Smooth muscle cell of the brain vasculature (primary cell): ENCODE measurements around the gene RYR2.

ENCODE experiments used
- DNase-seq: peaks from one replicate; pipeline ENCODE4 v3.0.0-alpha.2; 2012; ENCODE audit warnings: low read depth, low spot score

RYR2 gene

DNA sequence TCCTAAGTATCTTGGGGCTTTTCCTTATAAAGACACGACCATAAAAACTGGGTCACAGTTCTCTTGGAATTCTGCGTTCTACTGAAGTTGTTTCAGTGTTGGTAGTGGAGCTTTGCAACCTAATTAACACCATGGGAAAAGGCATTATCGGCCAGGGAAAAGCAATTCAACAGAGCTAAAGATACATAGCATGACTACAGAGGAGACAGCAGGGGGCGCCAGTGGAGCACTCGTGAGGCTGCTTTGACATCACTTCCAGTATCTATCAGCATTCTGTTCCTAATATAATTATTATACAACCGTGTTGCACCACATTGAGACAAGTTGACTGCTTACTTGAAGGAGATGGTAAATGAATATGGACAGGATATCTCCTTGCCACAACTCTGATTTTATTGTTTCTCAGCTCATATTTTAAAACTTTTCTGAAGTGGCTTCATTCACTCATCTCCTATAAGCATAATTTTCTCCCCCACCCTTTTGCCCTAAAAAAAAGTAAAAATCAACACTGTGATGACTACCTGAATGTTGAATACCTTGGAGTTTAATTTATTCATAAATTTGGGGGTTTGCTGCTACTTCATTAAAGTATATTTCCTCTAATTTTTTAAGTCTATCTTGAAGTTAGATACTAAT, 809.3 kb downstream of the RYR2 start:
- DNase-seq: no peak

DNA sequence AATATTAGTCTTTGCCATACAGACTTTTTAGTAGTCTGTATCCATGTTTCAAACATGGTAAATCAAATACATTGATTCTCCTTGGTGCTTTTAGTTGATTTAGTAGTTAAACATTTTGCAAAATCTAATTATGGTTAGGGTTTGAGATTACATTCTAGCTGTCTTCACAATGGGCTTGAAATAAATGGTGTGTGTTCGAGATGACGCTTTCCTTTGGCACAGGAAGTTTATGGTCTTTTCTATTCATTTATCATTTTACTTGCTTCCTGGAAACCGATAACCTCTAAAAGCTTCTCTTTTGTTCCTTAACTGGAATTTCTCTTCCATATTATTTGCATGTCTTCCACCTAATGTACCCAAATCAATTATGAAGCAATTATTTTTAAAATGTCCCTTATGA, 810.4 kb downstream of the RYR2 start:
- DNase-seq: no peak

GRCh38 chr1:237857455-237857854, 815.5 kb downstream of the RYR2 start:
- DNase-seq: no peak

DNA sequence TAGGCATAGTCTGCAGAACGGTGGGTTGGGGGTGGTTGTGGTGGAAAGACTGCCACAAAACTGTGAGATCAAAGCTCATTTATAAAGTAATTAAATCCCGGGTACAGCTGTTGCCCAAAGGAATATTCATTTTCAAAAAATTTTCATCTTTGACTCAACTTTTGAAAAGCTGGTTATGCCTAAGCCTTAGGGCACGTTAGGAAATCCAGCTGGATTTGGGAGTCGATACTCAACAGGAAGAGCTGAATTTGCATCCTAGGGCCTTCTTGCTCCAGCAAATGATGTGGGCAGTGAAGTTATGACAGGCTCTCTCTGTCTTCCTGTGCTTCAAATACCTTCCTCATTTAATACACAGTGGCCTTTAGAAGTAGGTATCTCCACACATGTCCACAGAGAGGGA, 817.0 kb downstream of the RYR2 start:
- DNase-seq: no peak

DNA sequence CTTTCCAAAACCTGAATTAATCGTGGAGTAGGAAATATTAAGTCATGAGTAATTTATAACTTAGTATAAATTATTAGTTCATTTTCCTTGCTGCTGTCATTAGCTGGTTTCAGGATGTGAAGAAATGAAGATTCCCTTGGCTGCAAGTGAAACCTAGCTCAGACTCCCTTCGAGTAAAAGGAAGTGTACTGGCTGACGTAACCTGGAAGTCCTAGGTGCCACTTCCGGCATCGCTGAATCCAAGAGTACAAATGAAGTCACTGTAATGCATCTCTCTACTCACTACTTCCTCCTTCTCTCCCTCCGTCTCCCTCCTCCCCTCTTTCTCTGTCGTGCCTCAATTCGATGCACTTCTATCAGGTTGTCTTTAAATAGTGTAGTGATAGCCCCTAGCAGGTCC, 820.0 kb downstream of the RYR2 start:
- DNase-seq: no peak

DNA sequence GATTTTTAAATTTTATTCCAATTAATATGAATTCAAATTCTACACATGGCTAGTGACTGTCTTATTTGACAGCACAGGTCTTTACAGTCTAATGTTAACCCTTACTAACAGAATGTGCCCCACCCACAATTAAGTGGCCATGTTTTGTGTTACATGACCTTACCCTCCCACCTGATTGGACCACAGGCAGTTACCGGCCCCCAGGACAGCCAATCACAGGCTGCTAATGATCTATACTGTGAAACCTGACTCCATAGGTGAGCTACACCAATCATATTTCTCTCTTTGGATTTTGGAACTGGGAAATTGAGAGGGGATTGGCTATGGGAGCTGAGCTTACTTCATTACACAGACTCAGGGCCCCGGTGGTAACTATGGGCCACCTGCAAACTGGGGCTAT, 821.2 kb downstream of the RYR2 start:
- DNase-seq: no peak

DNA sequence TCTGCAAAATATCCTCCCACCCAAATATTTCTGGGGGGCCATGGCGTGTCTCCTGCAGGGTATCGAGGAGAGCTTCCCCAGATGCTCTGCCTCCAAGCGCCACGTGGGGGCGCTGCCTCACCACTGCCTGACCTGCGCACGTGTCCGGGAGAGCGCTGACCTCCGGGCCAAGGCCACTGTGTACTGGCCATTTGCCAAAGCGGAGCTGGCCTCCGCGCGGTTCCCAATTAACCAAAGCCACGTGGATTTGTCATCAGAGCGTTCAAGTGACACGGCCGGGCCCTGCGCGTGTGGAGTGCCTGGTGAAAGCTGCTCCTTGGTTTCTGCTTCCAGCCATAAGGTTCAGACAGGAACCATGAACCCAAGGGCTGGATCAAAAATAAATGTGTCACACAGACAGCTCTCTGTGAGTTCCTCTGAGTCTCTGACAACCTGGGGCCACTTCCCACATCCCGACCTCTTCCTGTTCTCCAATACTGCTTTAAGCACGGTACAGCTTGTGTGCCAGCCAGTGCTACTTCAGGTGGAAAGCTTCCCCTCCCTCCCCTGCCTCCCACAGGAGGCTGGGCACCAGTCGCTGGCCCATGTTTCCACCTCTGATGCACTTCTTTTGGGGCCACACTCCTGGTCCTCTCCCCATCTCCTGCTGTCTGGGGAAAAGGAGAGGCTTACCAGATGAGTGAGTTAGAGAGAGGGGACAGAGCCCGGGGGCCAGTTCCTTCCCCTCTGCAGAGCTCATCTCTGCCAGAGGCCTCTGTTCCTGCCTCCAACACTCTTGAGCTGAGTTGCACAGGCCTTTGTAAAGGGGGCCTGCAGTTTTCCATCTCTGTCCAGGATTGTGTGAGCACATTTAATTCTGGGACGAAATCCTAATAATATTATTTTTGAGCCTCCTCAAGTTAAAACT, 822.6 kb downstream of the RYR2 start:
- no peak for DNase-seq

DNA sequence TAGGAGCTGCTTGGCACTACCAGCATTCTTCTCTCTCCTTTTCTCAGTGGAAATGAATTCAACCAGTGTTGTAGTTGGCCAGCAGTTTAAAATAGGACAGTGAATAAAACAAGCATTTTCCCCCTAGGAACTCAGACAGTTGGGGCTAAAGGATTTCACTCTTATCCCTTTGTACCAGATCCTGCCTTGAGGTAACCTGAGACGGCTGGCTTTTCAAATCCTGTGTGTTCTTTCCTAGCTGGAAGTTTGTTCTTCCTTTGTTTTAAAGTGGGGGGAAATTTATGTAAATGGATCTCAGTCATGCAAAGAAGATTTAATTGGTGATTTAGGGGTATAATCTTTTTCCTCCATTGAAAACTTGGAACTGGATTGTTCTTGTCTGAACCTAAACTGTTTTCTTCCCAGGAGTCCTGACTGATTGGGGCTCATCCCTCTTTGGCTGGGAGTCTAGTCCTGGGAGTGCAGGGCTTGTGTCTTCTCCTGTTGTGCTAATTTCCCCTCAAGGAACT, 825.5 kb downstream of the RYR2 start:
- no peak for DNase-seq

GRCh38 chr1:237868817-237869600, 827.0 kb downstream of the RYR2 start:
- DNase-seq: no peak

DNA sequence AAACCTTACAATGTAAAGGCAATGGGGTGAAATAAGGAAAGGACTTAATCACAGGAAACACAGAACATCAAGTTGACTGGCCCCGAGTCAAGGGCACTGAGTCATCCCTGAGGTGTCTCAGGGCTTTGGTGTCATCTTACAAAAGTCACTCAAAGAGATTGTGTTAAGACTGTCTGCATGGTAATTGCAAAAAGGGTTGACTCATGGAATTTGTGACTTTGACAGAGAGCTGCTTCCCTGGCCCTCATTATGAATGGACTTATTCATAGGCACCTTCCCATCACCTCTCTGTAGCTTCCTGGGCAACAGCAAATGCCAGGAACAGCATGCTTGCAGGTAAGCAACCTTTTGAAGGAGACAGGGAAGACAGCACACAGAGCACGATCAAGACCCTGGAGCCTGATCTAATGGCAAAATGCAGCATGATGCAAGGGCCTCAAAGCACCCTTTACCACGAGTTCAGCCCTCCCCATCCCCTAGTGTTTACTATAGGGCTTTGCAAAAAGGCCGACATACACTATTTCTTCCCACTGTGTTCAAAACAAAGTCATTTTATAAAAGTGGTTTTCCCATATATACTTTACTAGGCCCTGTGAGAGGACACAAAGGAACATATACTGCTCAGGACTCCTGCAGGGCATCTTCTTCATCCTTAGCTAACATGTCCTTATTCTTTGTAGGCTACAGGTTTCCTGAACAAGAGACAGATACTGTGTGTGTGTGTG, 831.7 kb downstream of the RYR2 start:
- DNase-seq: no peak

- no peak for DNase-seq
Observed at GRCh38 chr1:237875291-237875690, 833.3 kb downstream of the RYR2 start.

- DNase-seq: no peak
Observed at GRCh38 chr1:237877631-237878030, 835.6 kb downstream of the RYR2 start.

- no peak for DNase-seq
Observed at GRCh38 chr1:237878406-237878805, 836.4 kb downstream of the RYR2 start.

- DNase-seq: no peak
Observed at GRCh38 chr1:237879195-237879594, 837.2 kb downstream of the RYR2 start.
